ENCODE measurements around the gene KLC1. TPM values are rescaled to one million over a fixed set of nuclear protein-coding genes. Genes with fewer than 3 reads are reported as not detected.
A peak's percentile ranks its signal among the peaks of the same experiment; 100 is the strongest.

The KLC1 gene
- total and polyA plus RNA-seq, 2 donors (not counting 1 experiment from before 2014, with no cell fraction given) = 102 to 243 TPM

GRCh38 chr14:103641161-103641560, 12.2 kb downstream of the KLC1 start:
- H3K4me3 Mint-ChIP-seq = no peak overlapping the region
- TF ChIP-seq EZH2 (IDR thresholded peaks at IDR 0.05; ENCODE audit: borderline replicate concordance, insufficient read depth, low read depth, low read length, poor library complexity, severe bottlenecking) (no peak), CTCF (IDR thresholded peaks at IDR 0.05) (no peak)
- Histone ChIP-seq H3K9me3 (ENCODE audit: control extremely low read depth in 1 of 3, control insufficient read depth in 2 of 3, insufficient read depth in 1 of 3, low read length in 2 of 3) (no peaks in the 10 kb centered on the region), H3K36me3 (replicated peaks in 1 of 2; ENCODE audit: control extremely low read depth in 1 of 2, control insufficient read depth in 1 of 2, extremely low read depth in 1 of 2, insufficient read depth in 2 of 2, low read length in 1 of 2) (peaks cover 0 to 7% of the 10 kb centered on the region in 2 experiments), H3K4me1 (ENCODE audit: control insufficient read depth in 2 of 2, insufficient read depth in 2 of 2, low read length in 2 of 2) (peaks cover under 1 to 38% of the 10 kb centered on the region in 2 donors), H2AFZ (ENCODE audit: insufficient read depth, low read depth, low read length, poor library complexity, severe bottlenecking) (no peak overlapping the region), H3K79me2 (ENCODE audit: control insufficient read depth, insufficient read depth, low read length) (peaks cover 100% of the 10 kb centered on the region), H3K4me2 (replicated peaks; ENCODE audit: low read depth, low read length, poor library complexity, severe bottlenecking) (no peak overlapping the region), H3K9ac (ENCODE audit: low read length) (no peak overlapping the region), H3K27ac (ENCODE audit: low read length in 2 of 2) (no peak overlapping the region), H4K20me1 (ENCODE audit: control insufficient read depth, insufficient read depth, low read length, poor library complexity, severe bottlenecking) (peaks cover 86% of the 10 kb centered on the region), H3K27me3 (replicated peaks in 1 of 4; ENCODE audit: control extremely low read depth in 1 of 4, control insufficient read depth in 3 of 4, insufficient read depth in 4 of 4, low read length in 3 of 4) (no peaks in the 10 kb centered on the region), H3K4me3 (ENCODE audit: control extremely low read depth in 1 of 5, extremely low read depth in 1 of 5, insufficient read depth in 1 of 5, low read depth in 2 of 5, low read length in 4 of 5) (no peak overlapping the region)
- H3K27me3 Mint-ChIP-seq = no peaks in the 10 kb centered on the region
- no peak for DNase-seq
- intact Hi-C loops (cut with micrococcal nuclease) = no loop called here
- POLR2A ChIA-PET = no interaction called here
- H3K9me3 Mint-ChIP-seq (ENCODE audit: insufficient read depth) = no peaks in the 10 kb centered on the region
- H3K27ac Mint-ChIP-seq = peak overlapping the region; percentile 3
- no peak for ATAC-seq (ENCODE audit: low read depth)
- CTCF ChIA-PET = interaction anchor here (0.6 kb wide), 1 partner anchor 143 kb away, joined by 4 read pairs; no protein-coding TSS in a partner anchor
- 89% methylated on average over 2 of the region's 4 CpGs for WGBS (ENCODE audit: insufficient coverage)
- H3K4me1 Mint-ChIP-seq = peaks cover 56% of the 10 kb centered on the region

GRCh38 chr14:103646189-103646588, 17.2 kb downstream of the KLC1 start:
- POLR2A ChIA-PET = interaction anchor here (0.7 kb wide), 1 partner anchor 90 kb away, joined by 3 read pairs; no protein-coding TSS in a partner anchor
- DNase-seq = no peak
- intact Hi-C loops (cut with micrococcal nuclease) = no loop called here
- Mint-ChIP-seq H3K9me3 (ENCODE audit: insufficient read depth) (no peaks in the 10 kb centered on the region), H3K27ac (no peak overlapping the region), H3K27me3 (no peaks in the 10 kb centered on the region), H3K4me1 (peaks cover 46% of the 10 kb centered on the region), H3K4me3 (no peak overlapping the region)
- H3K27ac ChIP-seq (ENCODE audit: low read length in 2 of 2) = no peak overlapping the region
- no peak overlapping the region for H3K4me3 ChIP-seq (ENCODE audit: control extremely low read depth in 1 of 5, extremely low read depth in 1 of 5, insufficient read depth in 1 of 5, low read depth in 2 of 5, low read length in 4 of 5)
- H3K9me3 ChIP-seq (ENCODE audit: control extremely low read depth in 1 of 3, control insufficient read depth in 2 of 3, insufficient read depth in 1 of 3, low read length in 2 of 3) = no peaks in the 10 kb centered on the region
- peaks cover 90% of the 10 kb centered on the region for H4K20me1 ChIP-seq (ENCODE audit: control insufficient read depth, insufficient read depth, low read length, poor library complexity, severe bottlenecking)
- no peak overlapping the region for H3K9ac ChIP-seq (ENCODE audit: low read length)
- no peak for ATAC-seq (ENCODE audit: low read depth)
- TF ChIP-seq CTCF (IDR thresholded peaks at IDR 0.05) = no peak
- TF ChIP-seq EZH2 (IDR thresholded peaks at IDR 0.05; ENCODE audit: borderline replicate concordance, insufficient read depth, low read depth, low read length, poor library complexity, severe bottlenecking) = no peak
- no peak overlapping the region for H3K4me2 ChIP-seq (replicated peaks; ENCODE audit: low read depth, low read length, poor library complexity, severe bottlenecking)
- WGBS (ENCODE audit: insufficient coverage) = no CpG with 5 or more reads among the region's 3 CpGs
- peaks cover 0 to 24% of the 10 kb centered on the region in 2 donors for H3K4me1 ChIP-seq (ENCODE audit: control insufficient read depth in 2 of 2, insufficient read depth in 2 of 2, low read length in 2 of 2)
- H3K36me3 ChIP-seq (replicated peaks in 1 of 2; ENCODE audit: control extremely low read depth in 1 of 2, control insufficient read depth in 1 of 2, extremely low read depth in 1 of 2, insufficient read depth in 2 of 2, low read length in 1 of 2) = peaks cover 0 to 12% of the 10 kb centered on the region in 2 experiments
- H3K27me3 ChIP-seq (replicated peaks in 1 of 4; ENCODE audit: control extremely low read depth in 1 of 4, control insufficient read depth in 3 of 4, insufficient read depth in 4 of 4, low read length in 3 of 4) = no peaks in the 10 kb centered on the region
- no peak overlapping the region for H2AFZ ChIP-seq (ENCODE audit: insufficient read depth, low read depth, low read length, poor library complexity, severe bottlenecking)
- CTCF ChIA-PET = interaction anchor here (1.0 kb wide), 1 partner anchor 84 kb away, joined by 3 read pairs; no protein-coding TSS in a partner anchor
- H3K79me2 ChIP-seq (ENCODE audit: control insufficient read depth, insufficient read depth, low read length) = peaks cover 99% of the 10 kb centered on the region

All from B cell (primary cell).